HepG2 (cell line): ENCODE measurements around the gene EFNA4. TPM values are rescaled to one million over a fixed set of nuclear protein-coding genes. Genes with fewer than 3 reads are reported as not detected.

ENCODE experiments used
- ATAC-seq: fragments of 200-7000 bp; cut with Tn5 transposase; 3 replicates; pipeline ENCODE4 v1.9.1; 2020; ENCODE audit warnings: mild to moderate bottlenecking, moderate library complexity
- BruUV-seq: library from RNA; stranded (reverse); fragments of 400-500 nt; replicated peaks from 2 replicates; lab custom pipeline; 2021; lab: Mats Ljungman, UMichigan
- CTCF ChIA-PET: fragments of 300-600 bp; formaldehyde crosslinking; extraction: SDS; loops from one replicate; lab custom pipeline; 2021; ENCODE audit warnings: low total read pairs, inconsistent platforms, low intra/inter-chr PET ratio; lab: Yijun Ruan, JAX
- POLR2A ChIA-PET: fragments of 350-600 bp; sonication (Branson Sonifier 250); formaldehyde crosslinking; loops from one replicate; lab custom pipeline; 2020; ENCODE audit warnings: antibody characterized with exemption, inconsistent platforms; lab: Yijun Ruan, JAX
- DNase-seq: peaks from one replicate; pipeline ENCODE4 v3.0.0-alpha.2; 2015; ENCODE audit warnings: low spot score
- FAIRE-seq: peaks from 3 replicates; lab custom pipeline; 2011; peaks lifted over from hg19 to GRCh38; lab: Jason Lieb, UNC
- H2AFZ ChIP-seq: one replicate; pipeline ENCODE4 v1.6.1; 2011; ENCODE audit warnings: low read length, inconsistent platforms
- H3K27ac ChIP-seq: fragments of 300-600 bp; 3 replicates; pipeline ENCODE4 v1.8.0; 2011; ENCODE audit warnings: mixed run types, mild to moderate bottlenecking, mixed read lengths, low read length, inconsistent platforms; ENCODE audit not compliant: insufficient read depth; ENCODE audit errors: extremely low read length
- H3K27me3 ChIP-seq, 2 experiments: fragments of 200-600 bp in 1 of 2; 2 replicates in 1 of 2; 3 replicates in 1 of 2; pipeline versions ENCODE4 v1.6.0 to v1.8.0; 2011; ENCODE audit warnings: low read length in 2 of 2, mild to moderate bottlenecking in 2 of 2, moderate library complexity in 2 of 2, inconsistent platforms in 1 of 2; ENCODE audit not compliant: insufficient read depth in 2 of 2, control insufficient read depth in 1 of 2
- H3K36me3 ChIP-seq, 2 experiments: fragments of 200-600 bp in 1 of 2; replicated peaks in 1 of 2; 2 replicates in 1 of 2; 3 replicates in 1 of 2; pipeline versions ENCODE4 v1.5.1 to v1.8.0; 2011; ENCODE audit warnings: low read length in 2 of 2, inconsistent platforms in 1 of 2; ENCODE audit not compliant: insufficient read depth in 2 of 2, control insufficient read depth in 1 of 2
- H3K4me1 ChIP-seq: 2 replicates; pipeline ENCODE4 v1.5.1; 2012; ENCODE audit warnings: low read length, inconsistent platforms; ENCODE audit not compliant: insufficient read depth
- H3K4me2 ChIP-seq: 2 replicates; pipeline ENCODE4 v1.6.0; 2011; ENCODE audit warnings: low read depth, low read length, inconsistent platforms
- H3K4me3 ChIP-seq, 3 experiments: fragments of 200-600 bp in 1 of 3; sonication (generic), shearing (Covaris generic) in 1 of 3; replicated peaks in 1 of 3; 2 replicates each; pipeline ENCODE4 v1.5.1; 2011 to 2016; ENCODE audit warnings: low read length in 3 of 3, inconsistent platforms in 2 of 3, low read depth in 2 of 3, mild to moderate bottlenecking in 2 of 3, control low read depth in 1 of 3, mixed read lengths in 1 of 3; ENCODE audit not compliant: insufficient read depth in 1 of 3
- H3K79me2 ChIP-seq: one replicate; pipeline ENCODE4 v1.6.1; 2011; ENCODE audit warnings: low read length, inconsistent platforms; ENCODE audit not compliant: insufficient read depth
- H3K9ac ChIP-seq: 2 replicates; pipeline ENCODE4 v1.6.0; 2011; ENCODE audit warnings: mild to moderate bottlenecking, low read depth, low read length, inconsistent platforms; ENCODE audit not compliant: insufficient read depth
- H3K9me3 ChIP-seq: 2 replicates; pipeline ENCODE4 v1.5.1; 2012; ENCODE audit warnings: mild to moderate bottlenecking, low read length
- H4K20me1 ChIP-seq: 2 replicates; pipeline ENCODE4 v1.6.0; 2011; ENCODE audit warnings: inconsistent platforms, mild to moderate bottlenecking, low read length, moderate library complexity; ENCODE audit not compliant: insufficient read depth
- TARDBP ChIP-seq: sonication (generic); formaldehyde crosslinking; IDR thresholded peaks from 2 replicates; pipeline ENCODE4 v1.8.0; 2022; ENCODE audit warnings: mild to moderate bottlenecking, missing genetic modification reagents
- TOPORS ChIP-seq: sonication (generic); formaldehyde crosslinking; IDR thresholded peaks from 2 replicates; pipeline ENCODE4 v1.8.0; 2023; ENCODE audit warnings: mild to moderate bottlenecking, missing genetic modification reagents
- ZNF136 ChIP-seq: sonication (generic); formaldehyde crosslinking; IDR thresholded peaks from 2 replicates; pipeline ENCODE4 v1.8.1; 2022; ENCODE audit warnings: low read depth, mild to moderate bottlenecking, moderate library complexity, missing genetic modification reagents
- WGBS: methylation state at CpG from one replicate; pipeline ENCODE4 v1.1.6; 2017; ENCODE audit warnings: low lambda C conversion rate; 5-methylcytosine and 5-hydroxymethylcytosine counted together
- in situ Hi-C: cut with HindIII; loops from 2 replicates; pipeline ENCODE4 v1.10.0; 2017; ENCODE audit warnings: low pct_unique_long_range_greater_than_20kb; ENCODE audit not compliant: extremely low pct_ligation_motif_present
- intact Hi-C: fragments of 100-400 bp; cut with micrococcal nuclease; formaldehyde crosslinking; loops from one replicate; pipeline ENCODE4 v1.10.0; 2022; ENCODE audit not compliant: unreplicated experiment
- polyA plus RNA-seq, 8 experiments: library from polyadenylated mRNA; depleted of rRNA in 3 of 8; stranded (reverse) in 7 of 8; unstranded in 1 of 8; fragments of >200 nt; fragmentation: Illumina TruSeq in 4 of 8; extraction: Trizol in 4 of 8; gene quantifications; 2 replicates each; pipeline versions ENCODE4 v1.2.1 to v1.2.3, GENCODE V29; 2011 to 2016; ENCODE audit warnings: low read depth in 4 of 8, missing spikeins in 1 of 8, mixed read lengths in 1 of 8; ENCODE audit not compliant: insufficient read depth in 1 of 8
- total RNA-seq, 5 experiments: library from RNA; depleted of rRNA; stranded (reverse); fragments of >200 nt; fragmentation: Illumina TruSeq; extraction: Trizol; gene quantifications; 2 replicates each; pipeline ENCODE4 v1.2.3, GENCODE V29; 2016; ENCODE audit warnings: low read depth in 1 of 5
- TF ChIP-seq, protein P1 (sequence below), 2 experiments: fragments of 450-650 bp in 1 of 2; sonication (generic) in 1 of 2; formaldehyde crosslinking; IDR thresholded peaks; 2 replicates each; pipeline versions ENCODE4 v1.5.0 to v1.8.0; 2020 to 2022; ENCODE audit warnings: mild to moderate bottlenecking in 1 of 2, missing genetic modification reagents in 1 of 2

EFNA4 gene
- total and polyA plus RNA-seq, 2 of the 13 experiments (the other 11 are each of a cell fraction or from before 2014, with no cell fraction given): 12.0 to 17.2 TPM

- no peak for TF ChIP-seq ZNF136
Measured at GRCh38 chr1:155038602-155039307, 24.8 kb upstream of the EFNA4 start (continued).

GRCh38 chr1:155039308-155039669 is 24.3 kb upstream of the EFNA4 start:
- ChIA-PET POLR2A (interaction anchor here (0.9 kb wide), 1 partner anchor 9 kb away, joined by 3 read pairs; no protein-coding TSS in a partner anchor), CTCF (no interaction called here)
- intact Hi-C loops: no loop called here
- FAIRE-seq: no peak
- DNase-seq: no peak
- Histone ChIP-seq H4K20me1 (no peaks in the 10 kb centered on the region), H3K4me3 (no peak overlapping the region), H3K36me3 (no peaks in the 10 kb centered on the region), H2AFZ (no peak overlapping the region), H3K9ac (no peak overlapping the region), H3K79me2 (no peaks in the 10 kb centered on the region), H3K9me3 (no peaks in the 10 kb centered on the region), H3K27ac (no peak overlapping the region), H3K4me2 (no peak overlapping the region), H3K4me1 (peaks cover 41% of the 10 kb centered on the region), H3K27me3 (peaks cover 11 to 46% of the 10 kb centered on the region in 2 experiments)
- no TSS peak for BruUV-seq
- no peak for ATAC-seq
- TF ChIP-seq TARDBP (CRISPR knock-in tag) (no peak), TOPORS (CRISPR knock-in tag) (no peak)
- TF ChIP-seq, protein P1, sequence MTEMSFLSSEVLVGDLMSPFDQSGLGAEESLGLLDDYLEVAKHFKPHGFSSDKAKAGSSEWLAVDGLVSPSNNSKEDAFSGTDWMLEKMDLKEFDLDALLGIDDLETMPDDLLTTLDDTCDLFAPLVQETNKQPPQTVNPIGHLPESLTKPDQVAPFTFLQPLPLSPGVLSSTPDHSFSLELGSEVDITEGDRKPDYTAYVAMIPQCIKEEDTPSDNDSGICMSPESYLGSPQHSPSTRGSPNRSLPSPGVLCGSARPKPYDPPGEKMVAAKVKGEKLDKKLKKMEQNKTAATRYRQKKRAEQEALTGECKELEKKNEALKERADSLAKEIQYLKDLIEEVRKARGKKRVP (CRISPR knock-in tag; IDR thresholded peaks at IDR 0.05): no peak
- in situ Hi-C loops: no loop called here
- 33% methylated on average over 3 of the region's 4 CpGs for WGBS
